ENCODE measurements around the gene TRIM54. TPM values are rescaled to one million over a fixed set of nuclear protein-coding genes. Genes with fewer than 3 reads are reported as not detected.

TRIM54 gene
- total RNA-seq, 1 experiment from 2014 or later: 2.8 TPM

DNA sequence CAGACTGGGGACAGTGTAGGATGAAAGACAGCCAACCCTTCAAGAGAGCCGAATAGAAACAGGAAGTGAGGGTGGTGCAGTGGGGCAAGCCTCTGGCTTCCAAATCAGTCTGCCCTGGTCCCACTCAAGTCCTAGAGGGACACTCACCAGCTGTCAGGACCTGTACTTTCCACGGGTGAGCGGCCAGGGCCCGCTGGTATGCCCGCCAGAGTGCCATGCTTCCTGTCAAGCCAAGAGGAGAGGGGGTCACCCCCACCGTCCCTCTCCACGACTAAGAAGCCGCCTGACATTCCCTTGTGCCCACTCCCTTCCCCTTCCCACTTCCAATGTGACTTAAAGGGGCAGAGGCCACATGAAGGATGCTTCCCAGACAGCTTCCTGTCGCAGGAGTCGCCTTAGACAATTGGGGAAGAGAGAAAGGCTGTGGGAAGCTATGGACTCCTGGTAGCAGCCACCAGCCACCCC, 40.1 kb downstream of the TRIM54 start:
- peaks cover 6% of the 10 kb centered on the region for H3K4me1 ChIP-seq (ENCODE audit: insufficient read depth, low read length, poor library complexity, severe bottlenecking)
- TF ChIP-seq, protein P1, sequence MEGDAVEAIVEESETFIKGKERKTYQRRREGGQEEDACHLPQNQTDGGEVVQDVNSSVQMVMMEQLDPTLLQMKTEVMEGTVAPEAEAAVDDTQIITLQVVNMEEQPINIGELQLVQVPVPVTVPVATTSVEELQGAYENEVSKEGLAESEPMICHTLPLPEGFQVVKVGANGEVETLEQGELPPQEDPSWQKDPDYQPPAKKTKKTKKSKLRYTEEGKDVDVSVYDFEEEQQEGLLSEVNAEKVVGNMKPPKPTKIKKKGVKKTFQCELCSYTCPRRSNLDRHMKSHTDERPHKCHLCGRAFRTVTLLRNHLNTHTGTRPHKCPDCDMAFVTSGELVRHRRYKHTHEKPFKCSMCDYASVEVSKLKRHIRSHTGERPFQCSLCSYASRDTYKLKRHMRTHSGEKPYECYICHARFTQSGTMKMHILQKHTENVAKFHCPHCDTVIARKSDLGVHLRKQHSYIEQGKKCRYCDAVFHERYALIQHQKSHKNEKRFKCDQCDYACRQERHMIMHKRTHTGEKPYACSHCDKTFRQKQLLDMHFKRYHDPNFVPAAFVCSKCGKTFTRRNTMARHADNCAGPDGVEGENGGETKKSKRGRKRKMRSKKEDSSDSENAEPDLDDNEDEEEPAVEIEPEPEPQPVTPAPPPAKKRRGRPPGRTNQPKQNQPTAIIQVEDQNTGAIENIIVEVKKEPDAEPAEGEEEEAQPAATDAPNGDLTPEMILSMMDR (conservative IDR thresholded peaks at IDR 0.05; ENCODE audit: low read depth, low read length): no peak
- TF ChIP-seq EZH2 (IDR thresholded peaks at IDR 0.05; ENCODE audit: borderline replicate concordance, low read depth, low read length, poor library complexity, severe bottlenecking): no peak
- DNase-seq (ENCODE audit: low spot score): no peak
- TSS peak; percentile 70 for BruUV-seq (replicated peaks)
- CTCF ChIA-PET: interaction anchor here (0.6 kb wide), 1 partner anchor 197 kb away, joined by 6 read pairs; no protein-coding TSS in a partner anchor
- peak overlapping the region; percentile 96 for H3K27ac ChIP-seq (ENCODE audit: low read depth, low read length, poor library complexity, severe bottlenecking)
- POLR2A ChIA-PET (ENCODE audit: low non-redundant PET): no interaction called here
- no peaks in the 10 kb centered on the region for H3K9me3 ChIP-seq (ENCODE audit: low read depth, low read length, poor library complexity, severe bottlenecking)
- peak overlapping the region; percentile 65 for H3K4me3 ChIP-seq (ENCODE audit: low read depth, low read length, poor library complexity, severe bottlenecking)
- H3K36me3 ChIP-seq (ENCODE audit: insufficient read depth, low read length, poor library complexity, severe bottlenecking): peaks cover 15% of the 10 kb centered on the region
- intact Hi-C loops (cut with micrococcal nuclease; ENCODE audit: unreplicated experiment): no loop called here
- no peaks in the 10 kb centered on the region for H3K27me3 ChIP-seq (replicated peaks; ENCODE audit: insufficient read depth, low read depth, low read length, poor library complexity)

DNA sequence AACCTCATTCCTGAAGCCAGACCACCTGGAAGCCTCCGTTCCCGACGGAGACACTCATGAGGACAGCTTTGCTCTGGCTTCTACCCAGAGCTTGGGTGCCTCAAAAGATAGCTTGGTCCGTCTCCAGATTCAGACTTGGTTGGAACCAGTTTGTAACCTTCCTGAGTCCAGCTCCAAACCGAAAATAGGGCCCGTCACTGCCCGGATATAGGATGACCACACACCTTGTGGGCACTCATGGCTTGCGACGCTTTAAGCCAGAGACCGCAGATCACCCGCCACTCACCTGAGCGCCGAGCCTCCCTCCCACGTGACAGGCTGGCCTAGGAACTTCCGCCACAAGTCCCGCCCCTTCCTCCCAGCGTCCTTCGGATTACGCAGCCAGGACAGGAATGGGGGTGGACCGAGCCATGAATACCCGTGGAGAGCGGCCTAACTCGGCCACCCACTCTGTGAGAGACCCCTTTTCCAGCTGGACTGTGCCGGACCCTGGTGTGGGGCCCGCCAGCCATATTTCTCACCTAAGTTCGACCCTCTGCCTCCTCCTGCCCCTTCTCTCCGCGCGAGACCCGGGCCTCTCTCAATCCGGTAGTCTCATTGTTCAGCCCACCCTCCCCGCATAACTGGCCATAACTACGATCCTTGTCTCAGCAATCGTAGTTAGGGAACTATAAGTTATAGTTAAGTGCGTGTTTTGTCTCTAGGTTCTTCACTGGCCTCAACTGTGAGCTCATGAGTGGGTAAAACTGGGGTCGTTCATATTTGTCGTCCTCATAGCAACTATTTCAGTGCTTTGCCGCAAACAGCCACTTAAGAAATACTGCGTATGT, 40.8 kb downstream of the TRIM54 start, which contains the start of gene MPV17:
MPV17 (minus strand) TSS at position 332 of the 830 bp plus-strand sequence. CDS start 580 bp downstream, outside the sequence.
- TF ChIP-seq EZH2 (IDR thresholded peaks at IDR 0.05; ENCODE audit: borderline replicate concordance, low read depth, low read length, poor library complexity, severe bottlenecking): no peak
- TF ChIP-seq, protein P1 (conservative IDR thresholded peaks at IDR 0.05; ENCODE audit: low read depth, low read length): no peak
- DNase-seq (ENCODE audit: low spot score): peak; percentile 92
- Histone ChIP-seq H3K4me3 (ENCODE audit: low read depth, low read length, poor library complexity, severe bottlenecking) (peak within 1 kb of the TSS; percentile 65), H3K27me3 (replicated peaks; ENCODE audit: insufficient read depth, low read depth, low read length, poor library complexity) (no peaks in the 10 kb centered on the region), H3K36me3 (ENCODE audit: insufficient read depth, low read length, poor library complexity, severe bottlenecking) (peaks cover 17% of the 10 kb centered on the region), H3K4me1 (ENCODE audit: insufficient read depth, low read length, poor library complexity, severe bottlenecking) (peaks cover 6% of the 10 kb centered on the region), H3K9me3 (ENCODE audit: low read depth, low read length, poor library complexity, severe bottlenecking) (no peaks in the 10 kb centered on the region), H3K27ac (ENCODE audit: low read depth, low read length, poor library complexity, severe bottlenecking) (peak within 1 kb of the TSS; percentile 96)
- intact Hi-C loops (cut with micrococcal nuclease; ENCODE audit: unreplicated experiment): no loop called here
- CTCF ChIA-PET: interaction anchor here (0.6 to 1.0 kb wide), 2 partner anchors 44 to 198 kb away, joined by 4 to 6 read pairs; no protein-coding TSS in a partner anchor
- BruUV-seq (replicated peaks): TSS peak; percentile 96
- POLR2A ChIA-PET (ENCODE audit: low non-redundant PET): interaction anchor here (0.5 kb wide), 1 partner anchor 17 kb away, joined by 5 read pairs; no protein-coding TSS in a partner anchor

DNA sequence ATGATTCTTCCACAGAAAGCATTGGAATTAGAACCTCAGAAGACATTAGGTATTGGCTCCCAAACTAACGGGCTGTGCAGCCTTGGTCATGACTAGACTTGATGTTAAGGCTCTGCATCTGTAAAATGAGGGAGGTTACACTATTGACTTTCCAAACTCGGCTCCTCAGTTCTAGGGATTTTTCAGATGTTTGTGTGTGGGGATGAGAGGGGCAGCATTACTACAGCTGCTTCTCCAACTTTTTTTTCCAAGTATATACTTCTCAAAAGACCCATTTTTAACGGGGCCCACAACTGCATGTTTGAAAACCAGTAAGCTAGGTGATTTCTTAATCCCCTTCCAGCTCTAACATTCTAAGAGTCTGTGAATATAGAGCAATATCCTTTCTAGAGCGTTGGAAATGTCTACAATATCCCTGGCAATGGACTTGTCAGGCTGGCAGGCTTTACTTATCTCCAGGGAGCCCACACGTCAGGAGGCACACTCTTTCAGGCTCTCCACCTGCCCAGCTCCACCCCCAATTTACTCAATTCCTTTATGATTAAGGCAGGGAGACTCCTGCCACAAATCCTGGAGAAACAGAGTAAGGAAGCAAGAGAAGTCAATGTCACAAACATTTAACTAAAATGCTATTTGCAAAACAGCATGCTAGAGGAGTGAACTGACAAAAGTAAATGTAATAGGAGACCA, 41.5 kb downstream of the TRIM54 start:
- intact Hi-C loops (cut with micrococcal nuclease; ENCODE audit: unreplicated experiment): no loop called here
- CTCF ChIA-PET: interaction anchor here (1.0 kb wide), 1 partner anchor 44 kb away, joined by 4 read pairs; no protein-coding TSS in a partner anchor

More for the DNA sequence above, 41.5 kb downstream of the TRIM54 start:
- BruUV-seq (replicated peaks): no TSS peak
- no peaks in the 10 kb centered on the region for H3K27me3 ChIP-seq (replicated peaks; ENCODE audit: insufficient read depth, low read depth, low read length, poor library complexity)
- H3K27ac ChIP-seq (ENCODE audit: low read depth, low read length, poor library complexity, severe bottlenecking): peak overlapping the region; percentile 96
- H3K9me3 ChIP-seq (ENCODE audit: low read depth, low read length, poor library complexity, severe bottlenecking): no peaks in the 10 kb centered on the region
- H3K4me3 ChIP-seq (ENCODE audit: low read depth, low read length, poor library complexity, severe bottlenecking): peak overlapping the region; percentile 65
- TF ChIP-seq, protein P1 (conservative IDR thresholded peaks at IDR 0.05; ENCODE audit: low read depth, low read length): no peak
- no peak for TF ChIP-seq EZH2 (IDR thresholded peaks at IDR 0.05; ENCODE audit: borderline replicate concordance, low read depth, low read length, poor library complexity, severe bottlenecking)
- H3K4me1 ChIP-seq (ENCODE audit: insufficient read depth, low read length, poor library complexity, severe bottlenecking): peaks cover 6% of the 10 kb centered on the region
- POLR2A ChIA-PET (ENCODE audit: low non-redundant PET): interaction anchor here (0.5 kb wide), 1 partner anchor 17 kb away, joined by 5 read pairs; no protein-coding TSS in a partner anchor
- H3K36me3 ChIP-seq (ENCODE audit: insufficient read depth, low read length, poor library complexity, severe bottlenecking): peaks cover 25% of the 10 kb centered on the region
- DNase-seq (ENCODE audit: low spot score): no peak

All from A673 (cell line).